ENCODE measurements around the gene PLEKHG1. TPM values are rescaled to one million over a fixed set of nuclear protein-coding genes. Genes with fewer than 3 reads are reported as not detected.

PLEKHG1 gene
- total RNA-seq, 2 experiments from 2014 or later, result 5.0 to 6.7 TPM

GRCh38 chr6:150606647-150607328 lies 7.1 kb downstream of the PLEKHG1 start:
- Mint-ChIP-seq H3K27me3 (peaks cover 18% of the 10 kb centered on the region), H3K27ac (no peak overlapping the region), H3K4me1 (ENCODE audit: low read depth) (no peaks in the 10 kb centered on the region), H3K4me3 (no peak overlapping the region), H3K36me3 (no peaks in the 10 kb centered on the region), H3K9me3 (no peaks in the 10 kb centered on the region)
- intact Hi-C loops (cut with micrococcal nuclease), result no loop called here
- ChIA-PET POLR2A (no interaction called here), CTCF (no interaction called here)
- DNase-seq, result no peak

GRCh38 chr6:150607329-150607650 lies 7.6 kb downstream of the PLEKHG1 start:
- ChIA-PET CTCF (no interaction called here), POLR2A (interaction anchor here (1.4 kb wide), 1 partner anchor 207 kb away, joined by 4 read pairs; no protein-coding TSS in a partner anchor)
- peaks cover 14% of the 10 kb centered on the region for H3K27me3 Mint-ChIP-seq
- no peak overlapping the region for H3K27ac Mint-ChIP-seq
- no peak for DNase-seq
- H3K9me3 Mint-ChIP-seq, result no peaks in the 10 kb centered on the region
- no peak overlapping the region for H3K4me3 Mint-ChIP-seq
- H3K36me3 Mint-ChIP-seq, result no peaks in the 10 kb centered on the region
- intact Hi-C loops (cut with micrococcal nuclease), result no loop called here
- H3K4me1 Mint-ChIP-seq (ENCODE audit: low read depth), result no peaks in the 10 kb centered on the region

- Mint-ChIP-seq H3K4me1 (ENCODE audit: low read depth) (no peaks in the 10 kb centered on the region), H3K27me3 (peaks cover 16% of the 10 kb centered on the region), H3K4me3 (no peak overlapping the region), H3K9me3 (no peaks in the 10 kb centered on the region), H3K36me3 (no peaks in the 10 kb centered on the region), H3K27ac (no peak overlapping the region)
- intact Hi-C loops (cut with micrococcal nuclease), result no loop called here
- ChIA-PET POLR2A (no interaction called here), CTCF (no interaction called here)
- no peak for DNase-seq
Observed at GRCh38 chr6:150610584-150610983, 10.9 kb downstream of the PLEKHG1 start.

- H3K27ac Mint-ChIP-seq, result no peak overlapping the region
- H3K4me1 Mint-ChIP-seq (ENCODE audit: low read depth), result peaks cover 3% of the 10 kb centered on the region
- CTCF ChIA-PET, result no interaction called here
- H3K36me3 Mint-ChIP-seq, result no peaks in the 10 kb centered on the region
- H3K9me3 Mint-ChIP-seq, result no peaks in the 10 kb centered on the region
- H3K4me3 Mint-ChIP-seq, result no peak overlapping the region
- H3K27me3 Mint-ChIP-seq, result peaks cover 8% of the 10 kb centered on the region
- DNase-seq, result no peak
- intact Hi-C loops (cut with micrococcal nuclease), result no loop called here
- POLR2A ChIA-PET, result no interaction called here
Observed at GRCh38 chr6:150613269-150613668, 13.6 kb downstream of the PLEKHG1 start.

GRCh38 chr6:150615967-150616366 lies 16.3 kb downstream of the PLEKHG1 start:
- Mint-ChIP-seq H3K27ac (no peak overlapping the region), H3K4me1 (ENCODE audit: low read depth) (peaks cover 4% of the 10 kb centered on the region), H3K9me3 (no peaks in the 10 kb centered on the region), H3K36me3 (no peaks in the 10 kb centered on the region), H3K27me3 (peaks cover 12% of the 10 kb centered on the region), H3K4me3 (no peak overlapping the region)
- ChIA-PET CTCF (interaction anchor here (1.0 to 1.3 kb wide), 4 partner anchors 15 to 199 kb away, joined by 3 to 4 read pairs (median 4); no protein-coding TSS in a partner anchor), POLR2A (no interaction called here)
- intact Hi-C loops (cut with micrococcal nuclease), result no loop called here
- no peak for DNase-seq

- ChIA-PET CTCF (interaction anchor here (1.0 to 1.3 kb wide), 3 partner anchors 16 to 199 kb away, joined by 3 to 4 read pairs (median 3); no protein-coding TSS in a partner anchor), POLR2A (no interaction called here)
- Mint-ChIP-seq H3K36me3 (no peaks in the 10 kb centered on the region), H3K27ac (no peak overlapping the region), H3K9me3 (no peaks in the 10 kb centered on the region), H3K4me1 (ENCODE audit: low read depth) (peaks cover 4% of the 10 kb centered on the region), H3K27me3 (peaks cover 12% of the 10 kb centered on the region), H3K4me3 (no peak overlapping the region)
- DNase-seq, result no peak
- intact Hi-C loops (cut with micrococcal nuclease), result no loop called here
Observed at GRCh38 chr6:150616586-150616985, 16.9 kb downstream of the PLEKHG1 start.

- intact Hi-C loops (cut with micrococcal nuclease), result no loop called here
- POLR2A ChIA-PET, result no interaction called here
- DNase-seq, result no peak
- Mint-ChIP-seq H3K36me3 (no peaks in the 10 kb centered on the region), H3K4me3 (no peak overlapping the region), H3K9me3 (no peaks in the 10 kb centered on the region), H3K27ac (no peak overlapping the region), H3K4me1 (ENCODE audit: low read depth) (peaks cover 4% of the 10 kb centered on the region), H3K27me3 (peaks cover 15% of the 10 kb centered on the region)
- CTCF ChIA-PET, result no interaction called here
Observed at GRCh38 chr6:150617062-150617461, 17.4 kb downstream of the PLEKHG1 start.

- intact Hi-C loops (cut with micrococcal nuclease), result loop anchor here (2.0 kb wide), 1 partner anchor 17 kb away; no protein-coding TSS in a partner anchor
- no peaks in the 10 kb centered on the region for H3K36me3 Mint-ChIP-seq
Observed at GRCh38 chr6:150617496-150618460, 18.1 kb downstream of the PLEKHG1 start.

GRCh38 chr6:150619275-150619674 lies 19.6 kb downstream of the PLEKHG1 start:
- Mint-ChIP-seq H3K27ac (no peak overlapping the region), H3K4me1 (ENCODE audit: low read depth) (peaks cover 16% of the 10 kb centered on the region), H3K27me3 (peaks cover 7% of the 10 kb centered on the region), H3K4me3 (no peak overlapping the region), H3K36me3 (no peaks in the 10 kb centered on the region), H3K9me3 (no peaks in the 10 kb centered on the region)
- no peak for DNase-seq
- POLR2A ChIA-PET, result no interaction called here
- CTCF ChIA-PET, result interaction anchor here (2.0 kb wide), 1 partner anchor 66 kb away, joined by 4 read pairs; no protein-coding TSS in a partner anchor
- intact Hi-C loops (cut with micrococcal nuclease), result loop anchor here (2.0 kb wide), 1 partner anchor 18 kb away; no protein-coding TSS in a partner anchor

More at GRCh38 chr6:150617496-150618460, 18.1 kb downstream of the PLEKHG1 start:
- CTCF ChIA-PET, result interaction anchor here (2.0 kb wide), 1 partner anchor 68 kb away, joined by 4 read pairs; no protein-coding TSS in a partner anchor
- Mint-ChIP-seq H3K9me3 (no peaks in the 10 kb centered on the region), H3K27me3 (peaks cover 12% of the 10 kb centered on the region), H3K4me1 (ENCODE audit: low read depth) (peaks cover 9% of the 10 kb centered on the region), H3K4me3 (no peak overlapping the region), H3K27ac (no peak overlapping the region)
- POLR2A ChIA-PET, result no interaction called here
- DNase-seq, result no peak

- Mint-ChIP-seq H3K36me3 (no peaks in the 10 kb centered on the region), H3K9me3 (no peaks in the 10 kb centered on the region), H3K4me3 (no peak overlapping the region), H3K4me1 (ENCODE audit: low read depth) (peaks cover 16% of the 10 kb centered on the region), H3K27ac (no peak overlapping the region), H3K27me3 (peaks cover 7% of the 10 kb centered on the region)
- POLR2A ChIA-PET, result no interaction called here
- DNase-seq, result no peak
- intact Hi-C loops (cut with micrococcal nuclease), result no loop called here
- CTCF ChIA-PET, result no interaction called here
Observed at GRCh38 chr6:150620244-150620643, 20.6 kb downstream of the PLEKHG1 start.

- Mint-ChIP-seq H3K4me3 (no peak overlapping the region), H3K27me3 (peaks cover 7% of the 10 kb centered on the region), H3K9me3 (no peaks in the 10 kb centered on the region), H3K27ac (no peak overlapping the region), H3K36me3 (no peaks in the 10 kb centered on the region), H3K4me1 (ENCODE audit: low read depth) (peaks cover 16% of the 10 kb centered on the region)
- intact Hi-C loops (cut with micrococcal nuclease), result no loop called here
- ChIA-PET CTCF (no interaction called here), POLR2A (no interaction called here)
- no peak for DNase-seq
Observed at GRCh38 chr6:150620763-150621162, 21.1 kb downstream of the PLEKHG1 start.

GRCh38 chr6:150622476-150622875 lies 22.8 kb downstream of the PLEKHG1 start:
- Mint-ChIP-seq H3K27ac (no peak overlapping the region), H3K4me1 (ENCODE audit: low read depth) (peaks cover 16% of the 10 kb centered on the region), H3K36me3 (no peaks in the 10 kb centered on the region), H3K9me3 (no peaks in the 10 kb centered on the region), H3K4me3 (no peak overlapping the region), H3K27me3 (peaks cover 7% of the 10 kb centered on the region)
- intact Hi-C loops (cut with micrococcal nuclease), result no loop called here
- POLR2A ChIA-PET, result no interaction called here
- DNase-seq, result no peak
- CTCF ChIA-PET, result interaction anchor here (0.5 to 1.2 kb wide), 2 partner anchors 204 to 387 kb away, joined by 3 to 4 read pairs; no protein-coding TSS in a partner anchor
